HepG2 (cell line): Measurements from ENCODE around the gene GNA12. TPM values are rescaled to one million over a fixed set of nuclear protein-coding genes. Genes with fewer than 3 reads are reported as not detected.

Experiments used
- ATAC-seq: fragments of 200-7000 bp; cut with Tn5 transposase; 3 replicates; pipeline ENCODE4 v1.9.1; 2020; ENCODE audit warnings: mild to moderate bottlenecking, moderate library complexity
- BruUV-seq: library from RNA; stranded (reverse); fragments of 400-500 nt; replicated peaks from 2 replicates; lab custom pipeline; 2021; lab: Mats Ljungman, UMichigan
- CTCF ChIA-PET: fragments of 300-600 bp; formaldehyde crosslinking; extraction: SDS; loops from one replicate; lab custom pipeline; 2021; ENCODE audit warnings: low total read pairs, inconsistent platforms, low intra/inter-chr PET ratio; lab: Yijun Ruan, JAX
- POLR2A ChIA-PET: fragments of 350-600 bp; sonication (Branson Sonifier 250); formaldehyde crosslinking; loops from one replicate; lab custom pipeline; 2020; ENCODE audit warnings: antibody characterized with exemption, inconsistent platforms; lab: Yijun Ruan, JAX
- DNase-seq: peaks from one replicate; pipeline ENCODE4 v3.0.0-alpha.2; 2015; ENCODE audit warnings: low spot score
- FAIRE-seq: peaks from 3 replicates; lab custom pipeline; 2011; peaks lifted over from hg19 to GRCh38; lab: Jason Lieb, UNC
- H2AFZ ChIP-seq: one replicate; pipeline ENCODE4 v1.6.1; 2011; ENCODE audit warnings: low read length, inconsistent platforms
- H3K27ac ChIP-seq: fragments of 300-600 bp; 3 replicates; pipeline ENCODE4 v1.8.0; 2011; ENCODE audit warnings: mixed run types, mild to moderate bottlenecking, mixed read lengths, low read length, inconsistent platforms; ENCODE audit not compliant: insufficient read depth; ENCODE audit errors: extremely low read length
- H3K27me3 ChIP-seq, 2 experiments: fragments of 200-600 bp in 1 of 2; 2 replicates in 1 of 2; 3 replicates in 1 of 2; pipeline versions ENCODE4 v1.6.0 to v1.8.0; 2011; ENCODE audit warnings: low read length in 2 of 2, mild to moderate bottlenecking in 2 of 2, moderate library complexity in 2 of 2, inconsistent platforms in 1 of 2; ENCODE audit not compliant: insufficient read depth in 2 of 2, control insufficient read depth in 1 of 2
- H3K36me3 ChIP-seq, 2 experiments: fragments of 200-600 bp in 1 of 2; replicated peaks in 1 of 2; 2 replicates in 1 of 2; 3 replicates in 1 of 2; pipeline versions ENCODE4 v1.5.1 to v1.8.0; 2011; ENCODE audit warnings: low read length in 2 of 2, inconsistent platforms in 1 of 2; ENCODE audit not compliant: insufficient read depth in 2 of 2, control insufficient read depth in 1 of 2
- H3K4me1 ChIP-seq: 2 replicates; pipeline ENCODE4 v1.5.1; 2012; ENCODE audit warnings: low read length, inconsistent platforms; ENCODE audit not compliant: insufficient read depth
- H3K4me2 ChIP-seq: 2 replicates; pipeline ENCODE4 v1.6.0; 2011; ENCODE audit warnings: low read depth, low read length, inconsistent platforms
- H3K4me3 ChIP-seq, 3 experiments: fragments of 200-600 bp in 1 of 3; sonication (generic), shearing (Covaris generic) in 1 of 3; replicated peaks in 1 of 3; 2 replicates each; pipeline ENCODE4 v1.5.1; 2011 to 2016; ENCODE audit warnings: low read length in 3 of 3, inconsistent platforms in 2 of 3, low read depth in 2 of 3, mild to moderate bottlenecking in 2 of 3, control low read depth in 1 of 3, mixed read lengths in 1 of 3; ENCODE audit not compliant: insufficient read depth in 1 of 3
- H3K79me2 ChIP-seq: one replicate; pipeline ENCODE4 v1.6.1; 2011; ENCODE audit warnings: low read length, inconsistent platforms; ENCODE audit not compliant: insufficient read depth
- H3K9ac ChIP-seq: 2 replicates; pipeline ENCODE4 v1.6.0; 2011; ENCODE audit warnings: mild to moderate bottlenecking, low read depth, low read length, inconsistent platforms; ENCODE audit not compliant: insufficient read depth
- H3K9me3 ChIP-seq: 2 replicates; pipeline ENCODE4 v1.5.1; 2012; ENCODE audit warnings: mild to moderate bottlenecking, low read length
- H4K20me1 ChIP-seq: 2 replicates; pipeline ENCODE4 v1.6.0; 2011; ENCODE audit warnings: inconsistent platforms, mild to moderate bottlenecking, low read length, moderate library complexity; ENCODE audit not compliant: insufficient read depth
- HNRNPL ChIP-seq: fragments of 200-400 bp; formaldehyde crosslinking; IDR thresholded peaks from 2 replicates; pipeline ENCODE4 v1.6.1; 2017; ENCODE audit warnings: mild to moderate bottlenecking, low read depth, low read length
- IRF9 ChIP-seq: sonication (generic); formaldehyde crosslinking; IDR thresholded peaks from 2 replicates; pipeline ENCODE4 v1.8.0; 2022; ENCODE audit warnings: missing genetic modification reagents, mild to moderate bottlenecking, borderline replicate concordance
- KMT2A ChIP-seq: sonication (generic); formaldehyde crosslinking; IDR thresholded peaks from 2 replicates; pipeline ENCODE4 v1.4.0; 2020; ENCODE audit warnings: missing genetic modification reagents
- NCOA5 ChIP-seq: sonication (generic); formaldehyde crosslinking; IDR thresholded peaks from 2 replicates; pipeline ENCODE4 v1.4.0; 2020; ENCODE audit warnings: missing genetic modification reagents
- NPAS2 ChIP-seq: sonication (generic); formaldehyde crosslinking; IDR thresholded peaks from 2 replicates; pipeline ENCODE4 v1.8.0; 2022; ENCODE audit warnings: mild to moderate bottlenecking, missing genetic modification reagents, borderline replicate concordance
- PHF8 ChIP-seq: sonication (generic); formaldehyde crosslinking; IDR thresholded peaks from 2 replicates; pipeline ENCODE4 v1.5.0; 2020; ENCODE audit warnings: missing genetic modification reagents
- YEATS2 ChIP-seq: sonication (generic); formaldehyde crosslinking; IDR thresholded peaks from 2 replicates; pipeline ENCODE4 v1.4.0; 2020; ENCODE audit warnings: missing genetic modification reagents, borderline replicate concordance
- ZNF20 ChIP-seq: sonication (generic); formaldehyde crosslinking; IDR thresholded peaks from 2 replicates; pipeline ENCODE4 v1.4.0; 2020; ENCODE audit warnings: mild to moderate bottlenecking, moderate library complexity, missing genetic modification reagents
- ZNF326 ChIP-seq: sonication (generic); formaldehyde crosslinking; IDR thresholded peaks from 2 replicates; pipeline ENCODE4 v1.4.0; 2020; ENCODE audit warnings: missing genetic modification reagents, borderline replicate concordance
- ZNF619 ChIP-seq: sonication (generic); formaldehyde crosslinking; IDR thresholded peaks from 2 replicates; pipeline ENCODE4 v1.4.0; 2020; ENCODE audit warnings: mild to moderate bottlenecking, missing genetic modification reagents
- ZNF678 ChIP-seq: sonication (generic); formaldehyde crosslinking; IDR thresholded peaks from 2 replicates; pipeline ENCODE4 v1.4.0; 2020; ENCODE audit warnings: mild to moderate bottlenecking, missing genetic modification reagents
- ZNF687 ChIP-seq: sonication (generic); formaldehyde crosslinking; IDR thresholded peaks from 2 replicates; pipeline ENCODE4 v1.5.1; 2020; ENCODE audit warnings: mild to moderate bottlenecking, missing genetic modification reagents, moderate library complexity
- WGBS: methylation state at CpG from one replicate; pipeline ENCODE4 v1.1.6; 2017; ENCODE audit warnings: low lambda C conversion rate; 5-methylcytosine and 5-hydroxymethylcytosine counted together
- in situ Hi-C: cut with HindIII; loops from 2 replicates; pipeline ENCODE4 v1.10.0; 2017; ENCODE audit warnings: low pct_unique_long_range_greater_than_20kb; ENCODE audit not compliant: extremely low pct_ligation_motif_present
- intact Hi-C: fragments of 100-400 bp; cut with micrococcal nuclease; formaldehyde crosslinking; loops from one replicate; pipeline ENCODE4 v1.10.0; 2022; ENCODE audit not compliant: unreplicated experiment
- polyA plus RNA-seq, 8 experiments: library from polyadenylated mRNA; depleted of rRNA in 3 of 8; stranded (reverse) in 7 of 8; unstranded in 1 of 8; fragments of >200 nt; fragmentation: Illumina TruSeq in 4 of 8; extraction: Trizol in 4 of 8; gene quantifications; 2 replicates each; pipeline versions ENCODE4 v1.2.1 to v1.2.3, GENCODE V29; 2011 to 2016; ENCODE audit warnings: low read depth in 4 of 8, missing spikeins in 1 of 8, mixed read lengths in 1 of 8; ENCODE audit not compliant: insufficient read depth in 1 of 8
- total RNA-seq, 5 experiments: library from RNA; depleted of rRNA; stranded (reverse); fragments of >200 nt; fragmentation: Illumina TruSeq; extraction: Trizol; gene quantifications; 2 replicates each; pipeline ENCODE4 v1.2.3, GENCODE V29; 2016; ENCODE audit warnings: low read depth in 1 of 5
- TF ChIP-seq, protein P1 (sequence below): sonication (generic); formaldehyde crosslinking; IDR thresholded peaks from 2 replicates; pipeline ENCODE4 v1.5.0; 2020; ENCODE audit warnings: missing genetic modification reagents

GNA12 gene
- total and polyA plus RNA-seq, 2 of the 13 experiments (the other 11 are each of a cell fraction or from before 2014, with no cell fraction given): 16.2 to 50.9 TPM

GRCh38 chr7:2878306-2878705 is 34.2 kb upstream of the GNA12 start (continued):
- no peak for TF ChIP-seq IRF9 (CRISPR knock-in tag)
- no peak for TF ChIP-seq NCOA5 (CRISPR knock-in tag)
- no peak for TF ChIP-seq PHF8
- TF ChIP-seq NPAS2 (CRISPR knock-in tag): no peak
- TF ChIP-seq ZNF20: no peak

- H3K9me3 ChIP-seq: no peaks in the 10 kb centered on the region
- in situ Hi-C loops: loop anchor here (25.0 kb wide), 2 partner anchors 511 to 786 kb away; no protein-coding TSS in a partner anchor
- FAIRE-seq: no peak
- H3K9ac ChIP-seq: no peak overlapping the region
- H3K4me2 ChIP-seq: no peak overlapping the region
- H3K4me1 ChIP-seq: peaks cover 5% of the 10 kb centered on the region; the same call in 1 of the 2 replicates
- no peak for DNase-seq
- H3K27ac ChIP-seq: no peak overlapping the region
- whole genome bisulfite sequencing: 32% methylated on average over 19 of the region's 24 CpGs
- H3K4me3 ChIP-seq: no peak overlapping the region
- intact Hi-C loops: no loop called here
- BruUV-seq: no TSS peak
- peaks cover 1 to 9% of the 10 kb centered on the region in 2 experiments; a peak in 3 of 5 replicates for H3K27me3 ChIP-seq
- TF ChIP-seq, protein P1, sequence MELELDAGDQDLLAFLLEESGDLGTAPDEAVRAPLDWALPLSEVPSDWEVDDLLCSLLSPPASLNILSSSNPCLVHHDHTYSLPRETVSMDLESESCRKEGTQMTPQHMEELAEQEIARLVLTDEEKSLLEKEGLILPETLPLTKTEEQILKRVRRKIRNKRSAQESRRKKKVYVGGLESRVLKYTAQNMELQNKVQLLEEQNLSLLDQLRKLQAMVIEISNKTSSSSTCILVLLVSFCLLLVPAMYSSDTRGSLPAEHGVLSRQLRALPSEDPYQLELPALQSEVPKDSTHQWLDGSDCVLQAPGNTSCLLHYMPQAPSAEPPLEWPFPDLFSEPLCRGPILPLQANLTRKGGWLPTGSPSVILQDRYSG (CRISPR knock-in tag): no peak
- TF ChIP-seq KMT2A (CRISPR knock-in tag) (no peak), YEATS2 (CRISPR knock-in tag) (no peak), ZNF678 (CRISPR knock-in tag) (no peak), HNRNPL (no peak), ZNF619 (no peak), ZNF687 (peak; percentile 18; the same call in 1 of the 2 replicates), ZNF326 (CRISPR knock-in tag) (no peak)
- ChIA-PET POLR2A (no interaction called here), CTCF (no interaction called here)
- H4K20me1 ChIP-seq: no peaks in the 10 kb centered on the region
- H2AFZ ChIP-seq: no peak overlapping the region
- no peaks in the 10 kb centered on the region for H3K79me2 ChIP-seq
- H3K36me3 ChIP-seq: no peaks in the 10 kb centered on the region
- ATAC-seq: peak; percentile 41
Observed at GRCh38 chr7:2876031-2876731, 32.1 kb upstream of the GNA12 start.
